GM21367 (cell line): ENCODE results near the gene RASA1.

Experiments used
- ATAC-seq: cut with Tn5 transposase; IDR thresholded peaks from one replicate; pipeline ENCODE4 v1.9.1; 2021; ENCODE audit not compliant: unreplicated experiment

RASA1 gene

DNA sequence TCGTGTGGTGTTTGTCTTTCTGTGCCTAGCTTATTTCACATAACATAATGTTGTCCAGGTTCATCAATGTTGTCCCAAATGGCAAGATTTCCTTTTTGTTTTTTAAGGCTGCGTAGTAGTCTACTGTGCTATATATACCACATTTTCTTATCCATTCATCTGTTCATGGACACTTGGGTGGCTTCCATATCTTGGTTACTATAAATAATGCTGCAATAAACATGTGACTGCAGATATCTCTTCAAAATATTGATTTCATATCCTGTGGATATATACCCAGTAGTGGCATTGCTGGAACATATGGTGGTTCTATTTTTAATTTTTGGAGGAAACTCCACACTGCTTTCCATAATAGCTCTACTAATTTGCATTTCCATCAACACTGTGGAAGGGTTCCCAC is 170.5 kb downstream of the RASA1 start:
- ATAC-seq: no peak
